Muscle of leg (tissue), 11 donors: ENCODE measurements around the gene VCAM1. TPM values are rescaled to one million over a fixed set of nuclear protein-coding genes. Genes with fewer than 3 reads are reported as not detected.

Experiments
- DNase-seq: peaks from one replicate; pipeline ENCODE4 v3.0.0; 2013
- H3K27ac ChIP-seq: one replicate; pipeline ENCODE4 v1.5.1; 2013; ENCODE audit warnings: mild to moderate bottlenecking, low read length, control low read depth
- H3K27me3 ChIP-seq: one replicate; pipeline ENCODE4 v1.6.1; 2013; ENCODE audit warnings: low read length; ENCODE audit not compliant: control insufficient read depth, insufficient read depth
- H3K36me3 ChIP-seq: one replicate; pipeline ENCODE4 v1.6.1; 2013; ENCODE audit warnings: low read length; ENCODE audit not compliant: control insufficient read depth, insufficient read depth
- H3K4me1 ChIP-seq: one replicate; pipeline ENCODE4 v1.6.1; 2013; ENCODE audit warnings: low read length; ENCODE audit not compliant: control insufficient read depth, insufficient read depth
- H3K4me3 ChIP-seq: one replicate; pipeline ENCODE4 v1.5.1; 2013; ENCODE audit warnings: low read length, control low read depth
- H3K9me3 ChIP-seq: replicated peaks from 2 replicates; pipeline ENCODE4 v1.6.1; 2013; ENCODE audit warnings: low read depth, low read length; ENCODE audit not compliant: control insufficient read depth
- WGBS: methylation state at CpG from one replicate; pipeline ENCODE4 v1.1.5; 2013; ENCODE audit warnings: missing lambda C conversion rate; ENCODE audit not compliant: insufficient coverage; 5-methylcytosine and 5-hydroxymethylcytosine counted together
- polyA plus RNA-seq, 8 donors: library from polyadenylated mRNA; unstranded; fragments of 120-200 nt; gene quantifications; one replicate each; pipeline versions ENCODE4 v1.2.1 to v1.2.3, GENCODE V29; 2013; ENCODE audit warnings: inconsistent platforms in 1 of 8, low replicate concordance in 1 of 8; ENCODE audit not compliant: insufficient read length in 8 of 8, insufficient read depth in 1 of 8
- total RNA-seq: library from RNA; stranded (reverse); fragments of 120-200 nt; gene quantifications from one replicate; pipeline ENCODE4 v1.2.4, GENCODE V29; 2013

Gene VCAM1
- total and polyA plus RNA-seq, 9 donors: 5.8 to 18.5 (median 10.5) TPM

GRCh38 chr1:100720101-100720500 lies 559 bp downstream of the VCAM1 start:
- Histone ChIP-seq H3K9me3 (no peaks in the 10 kb centered on the region), H3K36me3 (no peaks in the 10 kb centered on the region), H3K27ac (peak overlapping the region; percentile 29), H3K27me3 (no peaks in the 10 kb centered on the region), H3K4me1 (no peaks in the 10 kb centered on the region), H3K4me3 (peak overlapping the region; percentile 25)
- WGBS: 0% methylated on average over 1 of the region's 3 CpGs
- peak; percentile 67 for DNase-seq

- DNase-seq: peak; percentile 20
- Histone ChIP-seq H3K27me3 (no peaks in the 10 kb centered on the region), H3K27ac (peak overlapping the region; percentile 29), H3K4me3 (no peak overlapping the region), H3K9me3 (no peaks in the 10 kb centered on the region), H3K36me3 (no peaks in the 10 kb centered on the region), H3K4me1 (no peaks in the 10 kb centered on the region)
Observed at GRCh38 chr1:100720751-100721150, 1.2 kb downstream of the VCAM1 start.

GRCh38 chr1:100721526-100722207 lies 2.1 kb downstream of the VCAM1 start:
- no peaks in the 10 kb centered on the region for H3K9me3 ChIP-seq
- H3K27me3 ChIP-seq: no peaks in the 10 kb centered on the region
- H3K36me3 ChIP-seq: no peaks in the 10 kb centered on the region
- H3K4me3 ChIP-seq: peak overlapping the region; percentile 27
- no CpG with 5 or more reads among the region's 9 CpGs for WGBS
- H3K4me1 ChIP-seq: no peaks in the 10 kb centered on the region
- peak; percentile 92 for DNase-seq
- H3K27ac ChIP-seq: peak overlapping the region; percentile 66

GRCh38 chr1:100722221-100722620 lies 2.7 kb downstream of the VCAM1 start:
- DNase-seq: no peak
- H3K27me3 ChIP-seq: no peaks in the 10 kb centered on the region
- H3K9me3 ChIP-seq: no peaks in the 10 kb centered on the region
- no peak overlapping the region for H3K4me3 ChIP-seq
- no peaks in the 10 kb centered on the region for H3K4me1 ChIP-seq
- peak overlapping the region; percentile 66 for H3K27ac ChIP-seq
- H3K36me3 ChIP-seq: no peaks in the 10 kb centered on the region

- H3K27me3 ChIP-seq: no peaks in the 10 kb centered on the region
- H3K27ac ChIP-seq: no peak overlapping the region
- H3K36me3 ChIP-seq: no peaks in the 10 kb centered on the region
- H3K9me3 ChIP-seq: no peaks in the 10 kb centered on the region
- H3K4me1 ChIP-seq: no peaks in the 10 kb centered on the region
- DNase-seq: no peak
- no peak overlapping the region for H3K4me3 ChIP-seq
Observed at GRCh38 chr1:100724281-100724680, 4.7 kb downstream of the VCAM1 start.

- WGBS: no CpG with 5 or more reads among the region's 1 CpG
Observed at GRCh38 chr1:100730130-100730529, 10.6 kb downstream of the VCAM1 start.

GRCh38 chr1:100731309-100731708 lies 11.8 kb downstream of the VCAM1 start:
- no peaks in the 10 kb centered on the region for H3K9me3 ChIP-seq
- H3K4me3 ChIP-seq: no peak overlapping the region
- no peak for DNase-seq
- no CpG with 5 or more reads among the region's 6 CpGs for WGBS
- no peaks in the 10 kb centered on the region for H3K27me3 ChIP-seq
- H3K36me3 ChIP-seq: no peaks in the 10 kb centered on the region
- no peak overlapping the region for H3K27ac ChIP-seq
- H3K4me1 ChIP-seq: no peaks in the 10 kb centered on the region

More at GRCh38 chr1:100730130-100730529, 10.6 kb downstream of the VCAM1 start:
- Histone ChIP-seq H3K27ac (no peak overlapping the region), H3K36me3 (no peaks in the 10 kb centered on the region), H3K4me1 (no peaks in the 10 kb centered on the region), H3K4me3 (no peak overlapping the region), H3K27me3 (no peaks in the 10 kb centered on the region), H3K9me3 (no peaks in the 10 kb centered on the region)
- DNase-seq: no peak

- DNase-seq: no peak
- Histone ChIP-seq H3K27ac (no peak overlapping the region), H3K36me3 (no peaks in the 10 kb centered on the region), H3K27me3 (no peaks in the 10 kb centered on the region), H3K4me1 (no peaks in the 10 kb centered on the region), H3K4me3 (no peak overlapping the region), H3K9me3 (no peaks in the 10 kb centered on the region)
- 100% methylated on average over 1 of the region's 1 CpG for WGBS
Observed at GRCh38 chr1:100731758-100732157, 12.2 kb downstream of the VCAM1 start.

GRCh38 chr1:100734676-100735075 lies 15.1 kb downstream of the VCAM1 start:
- no peak overlapping the region for H3K4me3 ChIP-seq
- no peaks in the 10 kb centered on the region for H3K27me3 ChIP-seq
- peak overlapping the region; percentile 62 for H3K27ac ChIP-seq
- H3K9me3 ChIP-seq: no peaks in the 10 kb centered on the region
- 67% methylated on average over 1 of the region's 3 CpGs for WGBS
- H3K36me3 ChIP-seq: no peaks in the 10 kb centered on the region
- H3K4me1 ChIP-seq: no peaks in the 10 kb centered on the region
- peak; percentile 94 for DNase-seq

- peak overlapping the region; percentile 36 for H3K27ac ChIP-seq
- no peaks in the 10 kb centered on the region for H3K4me1 ChIP-seq
- H3K36me3 ChIP-seq: no peaks in the 10 kb centered on the region
- no peaks in the 10 kb centered on the region for H3K27me3 ChIP-seq
- DNase-seq: peak; percentile 10
- H3K9me3 ChIP-seq: no peaks in the 10 kb centered on the region
- H3K4me3 ChIP-seq: no peak overlapping the region
- WGBS: no CpG with 5 or more reads among the region's 3 CpGs
Observed at GRCh38 chr1:100735244-100735643, 15.7 kb downstream of the VCAM1 start.

GRCh38 chr1:100736324-100736723 lies 16.8 kb downstream of the VCAM1 start:
- no CpG with 5 or more reads among the region's 1 CpG for WGBS
- H3K36me3 ChIP-seq: no peaks in the 10 kb centered on the region
- peak; percentile 88 for DNase-seq

More at GRCh38 chr1:100736324-100736723, 16.8 kb downstream of the VCAM1 start:
- Histone ChIP-seq H3K4me1 (no peaks in the 10 kb centered on the region), H3K4me3 (no peak overlapping the region), H3K27ac (peak overlapping the region; percentile 58), H3K27me3 (no peaks in the 10 kb centered on the region), H3K9me3 (no peaks in the 10 kb centered on the region)
